Measurements from ENCODE around the gene GLB1L2.
A peak's percentile ranks its signal among the peaks of the same experiment; 100 is the strongest.
"Not testable (repeated sequence)": the region's sequence is repeated elsewhere in the genome, so short reads cannot be mapped to it uniquely, and the experiment has no call there.

Gene GLB1L2

GRCh38 chr11:134331354-134332188, at the start of gene GLB1L2:
Gene GLB1L2 (plus strand): TSS chr11:134331988. CDS start chr11:134332062, 74 bp downstream.
- no peak for TF ChIP-seq CTCF (IDR thresholded peaks at IDR 0.05; ENCODE audit: control insufficient read depth, extremely low read depth, insufficient read depth)
- peak; percentile 22 for DNase-seq (ENCODE audit: low read depth)
- H3K4me3 ChIP-seq (ENCODE audit: low read depth, low read length) = peak within 1 kb of the TSS; percentile 88

DNA sequence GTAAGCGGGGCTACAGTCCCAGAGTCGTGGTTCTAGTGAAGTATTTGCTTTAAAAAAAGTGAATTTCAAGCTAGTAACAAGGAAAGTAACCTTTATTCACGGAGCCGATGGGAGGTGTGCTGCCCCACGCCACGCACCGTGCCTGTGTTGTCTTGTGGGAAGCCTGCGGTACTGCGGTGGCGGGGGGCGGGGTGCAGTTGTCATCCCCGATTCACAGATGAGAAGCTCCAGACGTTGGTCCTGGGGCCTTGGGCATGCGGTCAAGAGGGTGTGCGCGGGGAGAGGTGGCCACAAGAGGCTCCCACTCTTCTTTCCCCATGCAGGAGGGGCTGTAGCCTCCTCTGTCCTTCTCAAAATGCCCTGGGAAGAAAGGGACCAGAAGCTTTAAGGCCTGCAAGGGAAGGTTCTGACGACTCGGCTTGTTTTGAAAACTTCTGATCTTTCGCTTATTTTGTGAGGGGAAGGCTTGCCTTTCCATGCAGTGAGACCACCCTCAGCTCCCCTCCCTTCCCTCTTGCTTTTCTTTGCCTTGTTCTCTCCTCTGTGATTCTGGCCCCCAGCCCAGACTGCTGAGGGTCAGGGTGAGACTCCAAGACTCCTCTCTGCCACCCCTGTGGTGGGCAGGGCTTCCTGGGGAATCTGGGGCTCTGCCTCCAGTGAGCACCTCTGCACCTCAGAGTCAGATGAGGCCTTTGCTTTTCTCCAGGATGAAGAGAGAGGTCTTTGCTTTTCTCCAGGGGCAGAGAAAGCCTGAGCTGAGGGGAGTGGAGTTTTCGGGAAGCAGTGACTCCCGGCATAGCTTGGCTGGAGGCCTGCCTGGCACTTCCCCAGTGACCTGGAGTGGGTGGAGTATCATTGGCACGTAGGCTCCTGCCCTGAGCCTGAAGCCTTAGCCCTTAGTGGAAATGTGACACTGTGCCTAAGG, 49.4 kb upstream of the GLB1L2 start:
- no peak for TF ChIP-seq CTCF (IDR thresholded peaks at IDR 0.05; ENCODE audit: control insufficient read depth, extremely low read depth, insufficient read depth)
- H3K4me3 ChIP-seq (ENCODE audit: low read depth, low read length) = no peak overlapping the region
- DNase-seq (ENCODE audit: low read depth) = no peak

DNA sequence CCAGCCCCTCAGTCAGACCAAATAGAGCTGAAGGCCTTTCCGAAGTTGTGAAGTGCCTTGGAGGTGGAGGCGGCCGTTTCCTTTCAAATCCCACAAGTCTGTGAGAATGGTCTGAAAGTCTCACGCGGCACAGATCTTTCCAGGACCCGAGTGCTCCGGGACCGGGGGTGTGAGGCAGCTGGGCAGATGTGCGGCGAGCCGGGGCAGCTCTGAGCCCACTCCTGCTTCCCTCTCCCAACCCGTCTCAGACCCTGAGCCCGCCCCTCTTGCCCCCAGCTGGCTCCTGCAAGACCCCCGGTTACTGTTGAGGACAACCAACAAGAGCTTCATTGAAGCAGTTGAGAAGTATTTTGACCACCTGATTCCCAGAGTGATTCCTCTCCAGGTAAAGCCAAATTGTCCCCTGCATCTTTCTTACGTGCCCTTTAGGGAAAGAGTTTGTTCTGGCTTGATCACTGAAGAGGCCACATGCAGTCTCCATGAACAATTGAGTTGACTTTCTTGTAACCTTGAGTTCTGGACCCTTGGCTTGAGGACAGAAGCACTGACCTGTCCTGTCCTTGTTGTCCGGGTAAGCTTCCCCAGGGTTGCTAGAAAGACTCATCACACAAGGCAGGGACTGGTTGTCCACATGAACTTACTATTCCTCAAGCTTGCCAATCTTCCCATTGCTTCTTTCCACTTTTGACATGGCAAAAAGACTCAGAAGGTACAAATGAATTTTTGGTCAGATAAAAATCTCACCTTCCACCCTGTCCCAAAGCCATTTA, 48.1 kb upstream of the GLB1L2 start:
- DNase-seq (ENCODE audit: low read depth) = no peak
- no peak overlapping the region for H3K4me3 ChIP-seq (ENCODE audit: low read depth, low read length)
- no peak for TF ChIP-seq CTCF (IDR thresholded peaks at IDR 0.05; ENCODE audit: control insufficient read depth, extremely low read depth, insufficient read depth)

- not testable (repeated sequence) for DNase-seq (ENCODE audit: low read depth); H3K4me3 ChIP-seq (ENCODE audit: low read depth, low read length)
Measured at GRCh38 chr11:134284349-134284748, 47.4 kb upstream of the GLB1L2 start.

DNA sequence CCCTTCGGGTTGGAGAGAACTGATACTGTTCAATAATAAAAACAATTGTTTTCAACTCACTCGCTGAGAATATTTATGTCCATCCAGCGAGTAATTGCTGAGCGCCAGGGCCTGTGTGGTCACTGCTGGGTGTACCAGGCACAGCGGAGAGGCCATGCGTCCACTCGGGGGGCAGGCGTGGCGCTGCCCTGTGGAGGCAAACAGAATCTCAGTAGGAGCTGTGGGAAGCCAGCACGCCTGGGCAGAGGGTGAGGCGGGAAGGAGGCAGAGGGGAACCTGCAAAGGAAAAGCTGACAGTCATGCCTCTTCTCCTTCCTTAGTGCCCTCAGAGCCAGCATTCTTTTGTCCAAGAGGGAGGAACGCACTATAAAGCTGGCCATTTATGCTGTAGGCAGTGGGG, 44.2 kb upstream of the GLB1L2 start:
- no peak overlapping the region for H3K4me3 ChIP-seq (ENCODE audit: low read depth, low read length)
- TF ChIP-seq CTCF (IDR thresholded peaks at IDR 0.05; ENCODE audit: control insufficient read depth, extremely low read depth, insufficient read depth) = no peak
- DNase-seq (ENCODE audit: low read depth) = no peak

- no peak for TF ChIP-seq CTCF (IDR thresholded peaks at IDR 0.05; ENCODE audit: control insufficient read depth, extremely low read depth, insufficient read depth)
- no peak overlapping the region for H3K4me3 ChIP-seq (ENCODE audit: low read depth, low read length)
Measured at GRCh38 chr11:134288486-134288885, 43.3 kb upstream of the GLB1L2 start.

More at GRCh38 chr11:134288486-134288885, 43.3 kb upstream of the GLB1L2 start:
- no peak for DNase-seq (ENCODE audit: low read depth)
